ENCODE data around the gene ABHD16A. TPM values are rescaled to one million over a fixed set of nuclear protein-coding genes. Genes with fewer than 3 reads are reported as not detected.

Gene ABHD16A
- total and polyA plus RNA-seq, 4 donors = 26.6 to 59.4 (median 34.9) TPM

DNA sequence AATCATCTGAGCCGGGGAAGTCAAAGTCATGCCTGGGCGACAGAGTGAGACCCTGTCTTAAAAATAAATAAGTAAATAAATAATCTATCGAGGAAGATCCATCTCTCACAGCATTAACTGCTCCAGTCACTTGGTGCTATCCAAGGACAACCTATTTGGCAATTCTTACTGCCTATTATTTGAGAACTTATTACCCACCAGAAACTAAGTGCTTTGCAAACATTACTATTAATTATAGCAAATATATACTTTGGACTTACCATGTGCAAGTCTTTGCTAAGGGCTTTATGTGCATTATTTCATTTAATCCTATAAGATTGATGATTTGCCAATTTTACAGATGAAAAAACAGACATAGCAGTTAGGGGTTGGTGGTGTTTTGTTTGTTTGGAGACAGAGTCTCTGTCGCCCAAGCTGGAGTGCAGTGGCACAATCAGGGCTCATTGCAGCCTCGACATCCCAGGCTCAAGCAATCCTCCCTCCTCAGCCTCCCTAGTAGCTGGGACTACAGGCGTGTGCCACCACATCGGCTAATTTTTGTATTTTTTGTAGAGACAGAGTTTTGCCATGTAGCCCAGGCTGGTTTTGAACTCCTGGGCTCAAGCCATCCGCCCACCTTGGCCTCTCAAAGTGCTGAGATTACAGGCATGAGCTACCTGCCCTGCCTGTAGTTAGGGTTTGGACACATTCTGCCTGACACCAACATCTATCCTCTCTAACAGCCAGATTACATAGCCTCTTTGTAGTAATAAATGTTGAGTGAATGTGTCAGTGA lies 48.4 kb downstream of the ABHD16A start:
- Histone ChIP-seq H3K9ac (ENCODE audit: low read depth in 1 of 2, low read length in 2 of 2) (peak overlapping the region in 1 of 2 donors; percentile 75), H3K4me3 (ENCODE audit: low read depth in 1 of 3, low read length in 3 of 3) (no peak overlapping the region), H3K9me3 (ENCODE audit: control insufficient read depth in 4 of 4, low read length in 3 of 4) (no peaks in the 10 kb centered on the region), H3K27ac (ENCODE audit: low read depth in 1 of 2, low read length in 2 of 2) (peak overlapping the region; percentile 80 to 86), H3K36me3 (ENCODE audit: control insufficient read depth in 4 of 4, insufficient read depth in 3 of 4, low read depth in 1 of 4, low read length in 3 of 4) (peaks cover 0 to 6% (median 3%) of the 10 kb centered on the region in 4 donors), H3K4me1 (ENCODE audit: control insufficient read depth in 4 of 4, insufficient read depth in 4 of 4, low read length in 3 of 4) (peaks cover 13 to 79% (median 65%) of the 10 kb centered on the region in 4 donors), H3K27me3 (ENCODE audit: control insufficient read depth in 4 of 4, insufficient read depth in 4 of 4, low read length in 3 of 4) (no peaks in the 10 kb centered on the region)
- TF ChIP-seq RXRA (IDR thresholded peaks at IDR 0.05) (no peak), FOXA2 (IDR thresholded peaks at IDR 0.05) (no peak), SP1 (IDR thresholded peaks at IDR 0.05) (no peak), YY1 (IDR thresholded peaks at IDR 0.05) (no peak), EGR1 (IDR thresholded peaks at IDR 0.05; ENCODE audit: low read depth in 2 of 2) (no peak), HNF4G (IDR thresholded peaks at IDR 0.05) (no peak), HNF4A (conservative IDR thresholded peaks at IDR 0.05) (no peak), RAD21 (IDR thresholded peaks at IDR 0.05) (no peak), TAF1 (conservative IDR thresholded peaks at IDR 0.05) (no peak), GABPA (IDR thresholded peaks at IDR 0.05 in 1 of 2, conservative IDR thresholded peaks at IDR 0.05 in 1 of 2) (no peak), JUND (IDR thresholded peaks at IDR 0.05) (no peak), FOXA1 (IDR thresholded peaks at IDR 0.05) (no peak)
- TF ChIP-seq, protein P1, sequence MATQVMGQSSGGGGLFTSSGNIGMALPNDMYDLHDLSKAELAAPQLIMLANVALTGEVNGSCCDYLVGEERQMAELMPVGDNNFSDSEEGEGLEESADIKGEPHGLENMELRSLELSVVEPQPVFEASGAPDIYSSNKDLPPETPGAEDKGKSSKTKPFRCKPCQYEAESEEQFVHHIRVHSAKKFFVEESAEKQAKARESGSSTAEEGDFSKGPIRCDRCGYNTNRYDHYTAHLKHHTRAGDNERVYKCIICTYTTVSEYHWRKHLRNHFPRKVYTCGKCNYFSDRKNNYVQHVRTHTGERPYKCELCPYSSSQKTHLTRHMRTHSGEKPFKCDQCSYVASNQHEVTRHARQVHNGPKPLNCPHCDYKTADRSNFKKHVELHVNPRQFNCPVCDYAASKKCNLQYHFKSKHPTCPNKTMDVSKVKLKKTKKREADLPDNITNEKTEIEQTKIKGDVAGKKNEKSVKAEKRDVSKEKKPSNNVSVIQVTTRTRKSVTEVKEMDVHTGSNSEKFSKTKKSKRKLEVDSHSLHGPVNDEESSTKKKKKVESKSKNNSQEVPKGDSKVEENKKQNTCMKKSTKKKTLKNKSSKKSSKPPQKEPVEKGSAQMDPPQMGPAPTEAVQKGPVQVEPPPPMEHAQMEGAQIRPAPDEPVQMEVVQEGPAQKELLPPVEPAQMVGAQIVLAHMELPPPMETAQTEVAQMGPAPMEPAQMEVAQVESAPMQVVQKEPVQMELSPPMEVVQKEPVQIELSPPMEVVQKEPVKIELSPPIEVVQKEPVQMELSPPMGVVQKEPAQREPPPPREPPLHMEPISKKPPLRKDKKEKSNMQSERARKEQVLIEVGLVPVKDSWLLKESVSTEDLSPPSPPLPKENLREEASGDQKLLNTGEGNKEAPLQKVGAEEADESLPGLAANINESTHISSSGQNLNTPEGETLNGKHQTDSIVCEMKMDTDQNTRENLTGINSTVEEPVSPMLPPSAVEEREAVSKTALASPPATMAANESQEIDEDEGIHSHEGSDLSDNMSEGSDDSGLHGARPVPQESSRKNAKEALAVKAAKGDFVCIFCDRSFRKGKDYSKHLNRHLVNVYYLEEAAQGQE (IDR thresholded peaks at IDR 0.05) = no peak
- TF ChIP-seq, protein P2, sequence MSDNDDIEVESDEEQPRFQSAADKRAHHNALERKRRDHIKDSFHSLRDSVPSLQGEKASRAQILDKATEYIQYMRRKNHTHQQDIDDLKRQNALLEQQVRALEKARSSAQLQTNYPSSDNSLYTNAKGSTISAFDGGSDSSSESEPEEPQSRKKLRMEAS (IDR thresholded peaks at IDR 0.05) = no peak
- TF ChIP-seq, protein P3, sequence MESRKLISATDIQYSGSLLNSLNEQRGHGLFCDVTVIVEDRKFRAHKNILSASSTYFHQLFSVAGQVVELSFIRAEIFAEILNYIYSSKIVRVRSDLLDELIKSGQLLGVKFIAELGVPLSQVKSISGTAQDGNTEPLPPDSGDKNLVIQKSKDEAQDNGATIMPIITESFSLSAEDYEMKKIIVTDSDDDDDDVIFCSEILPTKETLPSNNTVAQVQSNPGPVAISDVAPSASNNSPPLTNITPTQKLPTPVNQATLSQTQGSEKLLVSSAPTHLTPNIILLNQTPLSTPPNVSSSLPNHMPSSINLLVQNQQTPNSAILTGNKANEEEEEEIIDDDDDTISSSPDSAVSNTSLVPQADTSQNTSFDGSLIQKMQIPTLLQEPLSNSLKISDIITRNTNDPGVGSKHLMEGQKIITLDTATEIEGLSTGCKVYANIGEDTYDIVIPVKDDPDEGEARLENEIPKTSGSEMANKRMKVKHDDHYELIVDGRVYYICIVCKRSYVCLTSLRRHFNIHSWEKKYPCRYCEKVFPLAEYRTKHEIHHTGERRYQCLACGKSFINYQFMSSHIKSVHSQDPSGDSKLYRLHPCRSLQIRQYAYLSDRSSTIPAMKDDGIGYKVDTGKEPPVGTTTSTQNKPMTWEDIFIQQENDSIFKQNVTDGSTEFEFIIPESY (IDR thresholded peaks at IDR 0.05) = no peak
- TF ChIP-seq, protein P4, sequence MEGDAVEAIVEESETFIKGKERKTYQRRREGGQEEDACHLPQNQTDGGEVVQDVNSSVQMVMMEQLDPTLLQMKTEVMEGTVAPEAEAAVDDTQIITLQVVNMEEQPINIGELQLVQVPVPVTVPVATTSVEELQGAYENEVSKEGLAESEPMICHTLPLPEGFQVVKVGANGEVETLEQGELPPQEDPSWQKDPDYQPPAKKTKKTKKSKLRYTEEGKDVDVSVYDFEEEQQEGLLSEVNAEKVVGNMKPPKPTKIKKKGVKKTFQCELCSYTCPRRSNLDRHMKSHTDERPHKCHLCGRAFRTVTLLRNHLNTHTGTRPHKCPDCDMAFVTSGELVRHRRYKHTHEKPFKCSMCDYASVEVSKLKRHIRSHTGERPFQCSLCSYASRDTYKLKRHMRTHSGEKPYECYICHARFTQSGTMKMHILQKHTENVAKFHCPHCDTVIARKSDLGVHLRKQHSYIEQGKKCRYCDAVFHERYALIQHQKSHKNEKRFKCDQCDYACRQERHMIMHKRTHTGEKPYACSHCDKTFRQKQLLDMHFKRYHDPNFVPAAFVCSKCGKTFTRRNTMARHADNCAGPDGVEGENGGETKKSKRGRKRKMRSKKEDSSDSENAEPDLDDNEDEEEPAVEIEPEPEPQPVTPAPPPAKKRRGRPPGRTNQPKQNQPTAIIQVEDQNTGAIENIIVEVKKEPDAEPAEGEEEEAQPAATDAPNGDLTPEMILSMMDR (IDR thresholded peaks at IDR 0.05; ENCODE audit: low read depth, low read length, missing input control) = no peak
- TF ChIP-seq, protein P5, sequence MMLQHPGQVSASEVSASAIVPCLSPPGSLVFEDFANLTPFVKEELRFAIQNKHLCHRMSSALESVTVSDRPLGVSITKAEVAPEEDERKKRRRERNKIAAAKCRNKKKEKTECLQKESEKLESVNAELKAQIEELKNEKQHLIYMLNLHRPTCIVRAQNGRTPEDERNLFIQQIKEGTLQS (IDR thresholded peaks at IDR 0.05) = no peak
- DNase-seq (ENCODE audit: low spot score) = no peak
- WGBS = 79% methylated on average over 8 of the region's 8 CpGs

All from liver (tissue), 9 donors.